Smooth muscle cell (in vitro differentiated cells): ENCODE data around the gene SIMC1. TPM values are rescaled to one million over a fixed set of nuclear protein-coding genes. Genes with fewer than 3 reads are reported as not detected.

ENCODE experiments used
- DNase-seq: peaks from one replicate; lab custom pipeline; 2025; ENCODE audit not compliant: unreplicated experiment; lab: John Stamatoyannopoulos, UW
- H2AFZ ChIP-seq: fragments of 200-600 bp; sonication (generic); 2 replicates; pipeline ENCODE4 v1.6.0; 2016; ENCODE audit warnings: antibody characterized with exemption, low read depth, mild to moderate bottlenecking
- H3F3A ChIP-seq: fragments of 200-600 bp; sonication (generic); 2 replicates; pipeline ENCODE4 v1.6.0; 2017; ENCODE audit warnings: antibody characterized with exemption, low read depth
- H3K27ac ChIP-seq: fragments of 200-600 bp; sonication (generic); 2 replicates; pipeline ENCODE4 v1.5.1; 2016; ENCODE audit warnings: low read depth, mild to moderate bottlenecking
- H3K27me3 ChIP-seq: fragments of 200-600 bp; sonication (generic); 2 replicates; pipeline ENCODE4 v1.6.1; 2016; ENCODE audit warnings: low read depth, mild to moderate bottlenecking
- H3K36me3 ChIP-seq: fragments of 200-600 bp; sonication (generic); 2 replicates; pipeline ENCODE4 v1.5.1; 2016; ENCODE audit warnings: low read depth
- H3K4me1 ChIP-seq: fragments of 200-600 bp; sonication (generic); 2 replicates; pipeline ENCODE4 v1.5.1; 2016; ENCODE audit warnings: low read depth
- H3K4me2 ChIP-seq: fragments of 200-600 bp; sonication (generic); 2 replicates; pipeline ENCODE4 v1.6.0; 2016; ENCODE audit warnings: mild to moderate bottlenecking
- H3K4me3 ChIP-seq: fragments of 200-600 bp; sonication (generic); 2 replicates; pipeline ENCODE4 v1.5.1; 2016; ENCODE audit warnings: mild to moderate bottlenecking
- H3K79me2 ChIP-seq: fragments of 200-600 bp; sonication (generic); 2 replicates; pipeline ENCODE4 v1.6.0; 2016; ENCODE audit warnings: low read depth, mild to moderate bottlenecking
- H3K9ac ChIP-seq: fragments of 200-600 bp; sonication (generic); 2 replicates; pipeline ENCODE4 v1.6.0; 2016; ENCODE audit warnings: low read depth
- H3K9me3 ChIP-seq: fragments of 200-600 bp; sonication (generic); replicated peaks from 2 replicates; pipeline ENCODE4 v1.5.1; 2016; ENCODE audit warnings: low read depth
- H4K20me1 ChIP-seq: fragments of 200-600 bp; sonication (generic); 2 replicates; pipeline ENCODE4 v1.6.0; 2016; ENCODE audit warnings: low read depth
- CTCF ChIP-seq: fragments of 200-600 bp; sonication (generic); IDR thresholded peaks from 2 replicates; pipeline ENCODE4 v1.5.1; 2017; ENCODE audit warnings: borderline replicate concordance, mild to moderate bottlenecking, antibody characterized with exemption; ENCODE audit not compliant: insufficient read depth, poor library complexity, severe bottlenecking
- WGBS: methylation state at CpG from one replicate; pipeline ENCODE4 v1.1.7; 2016; ENCODE audit warnings: low lambda C conversion rate; 5-methylcytosine and 5-hydroxymethylcytosine counted together
- polyA plus RNA-seq: library from polyadenylated mRNA; unstranded; fragments of >200 nt; fragmentation: Nextera tagmentation; extraction: Ambion mirVana; gene quantifications from 2 replicates; pipeline ENCODE4 v1.2.1, GENCODE V29; 2016
- total RNA-seq: library from RNA; depleted of rRNA; stranded (reverse); fragments of >200 nt; gene quantifications from 2 replicates; pipeline ENCODE4 v1.2.3, GENCODE V29; 2014

The SIMC1 gene
- total and polyA plus RNA-seq, 2 experiments from 2014 or later = 15.3 to 16.3 TPM

DNA sequence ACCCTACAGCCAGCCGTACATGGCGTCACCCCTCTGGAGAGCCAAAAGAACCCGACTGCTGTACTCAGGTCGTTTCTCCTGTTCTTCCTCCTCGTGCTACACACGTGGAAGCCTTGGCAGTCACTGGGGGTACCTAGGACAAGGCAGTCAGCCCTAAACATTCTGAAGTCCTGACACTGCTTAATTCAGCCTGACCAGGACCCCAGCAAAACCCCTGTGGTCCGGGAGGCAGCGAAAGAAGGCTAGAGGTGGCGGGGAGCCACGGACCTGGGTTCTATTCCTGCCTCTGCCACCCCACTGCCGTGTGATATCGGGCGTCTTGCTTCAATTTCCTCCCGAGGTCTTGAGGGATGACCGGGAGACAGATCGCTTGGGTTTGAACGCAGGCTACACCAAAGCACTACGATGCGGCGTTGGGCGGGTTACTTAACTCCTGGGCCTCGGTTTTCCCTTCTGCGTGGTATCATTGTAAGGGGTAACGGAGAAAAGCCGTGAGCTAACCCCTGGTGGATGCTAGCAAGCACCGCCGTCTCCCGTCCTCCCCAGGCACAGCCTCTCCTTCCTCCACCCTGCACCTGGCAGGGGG is 126.6 kb downstream of the SIMC1 start:
- no peak for TF ChIP-seq CTCF
- no peaks in the 10 kb centered on the region for H3K9me3 ChIP-seq
- peaks cover 11% of the 10 kb centered on the region for H3K4me1 ChIP-seq
- no peak for DNase-seq
- H3K36me3 ChIP-seq = no peaks in the 10 kb centered on the region
- WGBS = 44% methylated on average over 28 of the region's 28 CpGs
- H3K27me3 ChIP-seq = no peaks in the 10 kb centered on the region
- no peaks in the 10 kb centered on the region for H4K20me1 ChIP-seq
- no peak overlapping the region for H3K27ac ChIP-seq
- peak overlapping the region; percentile 92 for H2AFZ ChIP-seq
- H3K9ac ChIP-seq = no peak overlapping the region
- peak overlapping the region; percentile 85 for H3K4me3 ChIP-seq
- no peaks in the 10 kb centered on the region for H3F3A ChIP-seq
- peak overlapping the region; percentile 91 for H3K4me2 ChIP-seq
- peaks cover 17% of the 10 kb centered on the region for H3K79me2 ChIP-seq

DNA sequence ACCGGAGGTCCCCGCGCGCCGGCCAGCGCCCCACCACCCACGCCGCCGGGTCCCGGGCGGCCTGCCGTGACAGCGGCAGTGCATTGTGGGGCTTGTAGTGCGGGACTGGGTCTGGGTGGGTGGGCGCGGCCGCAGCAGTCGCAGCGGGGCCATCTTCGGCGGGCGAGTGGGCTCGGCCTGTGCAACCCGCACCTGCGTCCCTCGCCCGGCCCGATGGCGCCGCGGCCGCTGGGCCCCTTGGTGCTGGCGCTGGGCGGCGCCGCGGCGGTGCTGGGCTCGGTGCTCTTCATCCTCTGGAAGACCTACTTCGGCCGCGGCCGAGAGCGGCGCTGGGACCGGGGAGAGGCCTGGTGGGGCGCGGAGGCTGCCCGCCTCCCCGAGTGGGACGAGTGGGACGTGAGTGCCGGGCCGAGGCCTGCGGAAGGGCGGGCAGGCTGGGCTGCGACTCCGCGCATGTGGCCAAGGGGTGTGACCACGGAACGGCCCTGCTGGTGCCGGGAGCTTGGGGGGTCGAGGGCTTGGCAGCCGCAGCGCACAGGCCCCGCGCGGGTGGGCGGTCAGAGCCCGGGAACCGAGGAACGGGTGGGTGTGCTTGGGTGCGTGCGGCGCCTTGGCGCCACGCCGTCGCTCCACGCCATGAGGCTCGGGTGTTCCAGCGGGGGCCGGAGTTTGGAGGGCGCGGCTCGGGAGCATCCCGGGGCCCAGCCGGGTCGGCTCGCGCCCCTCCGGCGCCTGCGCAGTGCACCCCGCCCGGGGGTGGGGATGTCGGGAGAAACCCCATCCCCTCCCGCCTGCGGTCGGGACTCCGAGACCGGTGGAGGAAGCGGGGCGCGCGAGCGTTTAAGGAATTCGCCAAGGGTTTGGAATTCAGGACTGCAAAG is 127.4 kb downstream of the SIMC1 start, which contains the start of gene ARL10:
Gene ARL10, plus strand, starts transcription at position 137 of the 881 bp plus-strand sequence. Its CDS starts 77 bp downstream, at position 214.
- Histone ChIP-seq H3K4me1 (peaks cover 11% of the 10 kb centered on the region), H3K27me3 (no peaks in the 10 kb centered on the region), H3K4me2 (peak within 1 kb of the TSS; percentile 91), H3K4me3 (peak within 1 kb of the TSS; percentile 85), H3K27ac (peak within 1 kb of the TSS; percentile 14), H3K36me3 (no peaks in the 10 kb centered on the region), H2AFZ (peak within 1 kb of the TSS; percentile 92), H3K79me2 (peaks cover 10% of the 10 kb centered on the region), H3K9me3 (no peaks in the 10 kb centered on the region), H3F3A (no peaks in the 10 kb centered on the region), H3K9ac (peak within 1 kb of the TSS; percentile 53), H4K20me1 (no peaks in the 10 kb centered on the region)
- DNase-seq = peak; percentile 56
- no peak for TF ChIP-seq CTCF
- WGBS = under 1% methylated on average over 72 of the region's 108 CpGs

- H3K27me3 ChIP-seq = no peaks in the 10 kb centered on the region
- peaks cover 2% of the 10 kb centered on the region for H3K79me2 ChIP-seq
- no peaks in the 10 kb centered on the region for H4K20me1 ChIP-seq
- H3K36me3 ChIP-seq = no peaks in the 10 kb centered on the region
- H3K9me3 ChIP-seq = no peaks in the 10 kb centered on the region
- peak overlapping the region; percentile 53 for H3K9ac ChIP-seq
- peak overlapping the region; percentile 92 for H2AFZ ChIP-seq
- TF ChIP-seq CTCF = no peak
- no peak for DNase-seq
- 30% methylated on average over 38 of the region's 38 CpGs for WGBS
- peak overlapping the region; percentile 14 for H3K27ac ChIP-seq
- peak overlapping the region; percentile 91 for H3K4me2 ChIP-seq
- H3K4me1 ChIP-seq = peaks cover 8% of the 10 kb centered on the region
- H3F3A ChIP-seq = no peaks in the 10 kb centered on the region
- H3K4me3 ChIP-seq = peak overlapping the region; percentile 85
Measured at GRCh38 chr5:176366232-176366894, 128.1 kb downstream of the SIMC1 start.
